ENCODE data around the gene ZCCHC7. TPM values are rescaled to one million over a fixed set of nuclear protein-coding genes. Genes with fewer than 3 reads are reported as not detected.
A peak's percentile ranks its signal among the peaks of the same experiment; 100 is the strongest.

ZCCHC7 gene
- total and polyA plus RNA-seq, 10 of the 15 experiments (the other 5 are each of a cell fraction or from before 2014, with no cell fraction given), result 42.9 to 178 (median 53.3) TPM

DNA sequence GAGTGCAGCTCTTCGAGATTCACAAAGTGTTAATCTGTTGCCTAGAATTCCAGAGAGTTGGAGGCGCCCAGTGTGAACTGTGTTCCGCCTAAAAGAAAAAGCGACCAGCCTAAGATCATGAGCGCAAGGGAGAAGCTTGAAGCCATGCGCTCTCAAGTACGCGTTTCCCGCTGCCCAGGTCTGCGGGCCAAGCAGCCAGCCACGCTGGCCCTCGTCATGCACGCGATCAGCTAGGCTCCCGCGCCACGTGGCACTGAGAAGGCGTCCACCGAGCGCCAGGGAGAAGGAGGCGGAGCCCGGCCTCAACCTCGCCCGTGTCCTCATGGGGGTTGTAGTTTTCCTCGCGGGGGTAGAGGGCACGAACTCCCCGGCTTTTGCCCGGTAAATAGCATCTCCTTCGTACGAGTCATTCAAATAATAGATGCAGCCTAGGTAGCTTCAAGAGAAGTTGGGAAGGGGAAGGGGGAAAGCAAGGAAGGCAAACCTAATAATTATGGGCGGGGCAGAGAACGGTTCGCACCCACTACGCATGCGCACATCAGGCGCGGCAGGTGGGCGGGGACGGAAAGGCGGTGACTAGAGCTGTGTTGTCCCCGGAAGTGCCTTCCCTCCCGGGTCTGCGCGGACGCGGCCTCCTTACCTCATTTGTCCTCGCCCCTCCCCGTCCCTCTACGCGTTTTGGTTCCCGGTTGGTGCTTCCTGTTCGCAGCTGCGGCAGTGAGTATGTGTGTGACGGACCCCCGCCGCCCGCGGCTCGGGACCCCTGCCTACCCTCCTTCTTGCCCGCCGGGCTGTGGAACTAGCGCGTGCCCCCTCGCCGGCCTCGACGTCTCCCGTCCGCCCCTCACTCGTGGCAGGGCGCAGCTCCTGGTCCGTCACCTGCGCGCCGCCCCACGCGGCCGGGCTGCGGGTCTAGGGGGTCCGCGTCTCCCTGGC, at the start of gene ZCCHC7 (continued):
- TF ChIP-seq, protein P1, sequence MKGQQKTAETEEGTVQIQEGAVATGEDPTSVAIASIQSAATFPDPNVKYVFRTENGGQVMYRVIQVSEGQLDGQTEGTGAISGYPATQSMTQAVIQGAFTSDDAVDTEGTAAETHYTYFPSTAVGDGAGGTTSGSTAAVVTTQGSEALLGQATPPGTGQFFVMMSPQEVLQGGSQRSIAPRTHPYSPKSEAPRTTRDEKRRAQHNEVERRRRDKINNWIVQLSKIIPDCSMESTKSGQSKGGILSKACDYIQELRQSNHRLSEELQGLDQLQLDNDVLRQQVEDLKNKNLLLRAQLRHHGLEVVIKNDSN (IDR thresholded peaks at IDR 0.05; ENCODE audit: borderline replicate concordance, extremely low read length, insufficient read depth, low read depth, low read length), result peak; percentile 92
- TF ChIP-seq KDM1A (IDR thresholded peaks at IDR 0.05; ENCODE audit: borderline replicate concordance) (no peak), NR2C1 (IDR thresholded peaks at IDR 0.05) (peak; percentile 86), NRF1 (conservative IDR thresholded peaks at IDR 0.05; ENCODE audit: low read depth, low read length) (peak; percentile 58), KAT2A (conservative IDR thresholded peaks at IDR 0.05; ENCODE audit: control insufficient read depth, low read depth, low read length) (no peak), SUZ12 (IDR thresholded peaks at IDR 0.05; ENCODE audit: unreplicated experiment) (no peak), CEBPB (IDR thresholded peaks at IDR 0.05; ENCODE audit: borderline replicate concordance in 1 of 2, low read depth in 2 of 2, low read length in 2 of 2) (no peak), ESRRA (IDR thresholded peaks at IDR 0.05; ENCODE audit: low read length) (0 out of 2 replicates have a peak, but pooled peaks have one; percentile 23), GATAD2B (conservative IDR thresholded peaks at IDR 0.05; ENCODE audit: low read depth) (peak; percentile 89), EGR1 (IDR thresholded peaks at IDR 0.05; ENCODE audit: borderline replicate concordance in 1 of 2, low read depth in 2 of 2, low read length in 2 of 2) (peak in 1 of 2 experiments; percentile 20; a peak in 2 of 3 replicates), MEF2B (IDR thresholded peaks at IDR 0.05; ENCODE audit: partially characterized antibody, poor library complexity, severe bottlenecking) (peak; percentile 19), HCFC1 (IDR thresholded peaks at IDR 0.05; ENCODE audit: low read length) (peak; percentile 84), MXI1 (IDR thresholded peaks at IDR 0.05; ENCODE audit: low read depth, low read length) (peak; percentile 99), RBBP5 (conservative IDR thresholded peaks at IDR 0.05) (no peak)
- TF ChIP-seq, protein P2, sequence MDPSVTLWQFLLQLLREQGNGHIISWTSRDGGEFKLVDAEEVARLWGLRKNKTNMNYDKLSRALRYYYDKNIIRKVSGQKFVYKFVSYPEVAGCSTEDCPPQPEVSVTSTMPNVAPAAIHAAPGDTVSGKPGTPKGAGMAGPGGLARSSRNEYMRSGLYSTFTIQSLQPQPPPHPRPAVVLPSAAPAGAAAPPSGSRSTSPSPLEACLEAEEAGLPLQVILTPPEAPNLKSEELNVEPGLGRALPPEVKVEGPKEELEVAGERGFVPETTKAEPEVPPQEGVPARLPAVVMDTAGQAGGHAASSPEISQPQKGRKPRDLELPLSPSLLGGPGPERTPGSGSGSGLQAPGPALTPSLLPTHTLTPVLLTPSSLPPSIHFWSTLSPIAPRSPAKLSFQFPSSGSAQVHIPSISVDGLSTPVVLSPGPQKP (IDR thresholded peaks at IDR 0.05; ENCODE audit: low read depth, low read length), result peak; percentile 54
- TF ChIP-seq, protein P3, sequence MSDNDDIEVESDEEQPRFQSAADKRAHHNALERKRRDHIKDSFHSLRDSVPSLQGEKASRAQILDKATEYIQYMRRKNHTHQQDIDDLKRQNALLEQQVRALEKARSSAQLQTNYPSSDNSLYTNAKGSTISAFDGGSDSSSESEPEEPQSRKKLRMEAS (IDR thresholded peaks at IDR 0.05; ENCODE audit: low read depth, low read length), result peak; percentile 100
- TF ChIP-seq, protein P4, sequence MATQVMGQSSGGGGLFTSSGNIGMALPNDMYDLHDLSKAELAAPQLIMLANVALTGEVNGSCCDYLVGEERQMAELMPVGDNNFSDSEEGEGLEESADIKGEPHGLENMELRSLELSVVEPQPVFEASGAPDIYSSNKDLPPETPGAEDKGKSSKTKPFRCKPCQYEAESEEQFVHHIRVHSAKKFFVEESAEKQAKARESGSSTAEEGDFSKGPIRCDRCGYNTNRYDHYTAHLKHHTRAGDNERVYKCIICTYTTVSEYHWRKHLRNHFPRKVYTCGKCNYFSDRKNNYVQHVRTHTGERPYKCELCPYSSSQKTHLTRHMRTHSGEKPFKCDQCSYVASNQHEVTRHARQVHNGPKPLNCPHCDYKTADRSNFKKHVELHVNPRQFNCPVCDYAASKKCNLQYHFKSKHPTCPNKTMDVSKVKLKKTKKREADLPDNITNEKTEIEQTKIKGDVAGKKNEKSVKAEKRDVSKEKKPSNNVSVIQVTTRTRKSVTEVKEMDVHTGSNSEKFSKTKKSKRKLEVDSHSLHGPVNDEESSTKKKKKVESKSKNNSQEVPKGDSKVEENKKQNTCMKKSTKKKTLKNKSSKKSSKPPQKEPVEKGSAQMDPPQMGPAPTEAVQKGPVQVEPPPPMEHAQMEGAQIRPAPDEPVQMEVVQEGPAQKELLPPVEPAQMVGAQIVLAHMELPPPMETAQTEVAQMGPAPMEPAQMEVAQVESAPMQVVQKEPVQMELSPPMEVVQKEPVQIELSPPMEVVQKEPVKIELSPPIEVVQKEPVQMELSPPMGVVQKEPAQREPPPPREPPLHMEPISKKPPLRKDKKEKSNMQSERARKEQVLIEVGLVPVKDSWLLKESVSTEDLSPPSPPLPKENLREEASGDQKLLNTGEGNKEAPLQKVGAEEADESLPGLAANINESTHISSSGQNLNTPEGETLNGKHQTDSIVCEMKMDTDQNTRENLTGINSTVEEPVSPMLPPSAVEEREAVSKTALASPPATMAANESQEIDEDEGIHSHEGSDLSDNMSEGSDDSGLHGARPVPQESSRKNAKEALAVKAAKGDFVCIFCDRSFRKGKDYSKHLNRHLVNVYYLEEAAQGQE (IDR thresholded peaks at IDR 0.05; ENCODE audit: low read depth, low read length), result no peak

All from GM12878 (cell line).